GM19395 (cell line): Measurements from ENCODE around the gene IGF1R.
"Not testable (repeated sequence)": the region's sequence is repeated elsewhere in the genome, so short reads cannot be mapped to it uniquely, and the experiment has no call there.

Experiments used
- ATAC-seq: cut with Tn5 transposase; IDR thresholded peaks from one replicate; pipeline ENCODE4 v1.9.1; 2021; ENCODE audit warnings: mild to moderate bottlenecking, moderate library complexity; ENCODE audit not compliant: unreplicated experiment

The IGF1R gene

DNA sequence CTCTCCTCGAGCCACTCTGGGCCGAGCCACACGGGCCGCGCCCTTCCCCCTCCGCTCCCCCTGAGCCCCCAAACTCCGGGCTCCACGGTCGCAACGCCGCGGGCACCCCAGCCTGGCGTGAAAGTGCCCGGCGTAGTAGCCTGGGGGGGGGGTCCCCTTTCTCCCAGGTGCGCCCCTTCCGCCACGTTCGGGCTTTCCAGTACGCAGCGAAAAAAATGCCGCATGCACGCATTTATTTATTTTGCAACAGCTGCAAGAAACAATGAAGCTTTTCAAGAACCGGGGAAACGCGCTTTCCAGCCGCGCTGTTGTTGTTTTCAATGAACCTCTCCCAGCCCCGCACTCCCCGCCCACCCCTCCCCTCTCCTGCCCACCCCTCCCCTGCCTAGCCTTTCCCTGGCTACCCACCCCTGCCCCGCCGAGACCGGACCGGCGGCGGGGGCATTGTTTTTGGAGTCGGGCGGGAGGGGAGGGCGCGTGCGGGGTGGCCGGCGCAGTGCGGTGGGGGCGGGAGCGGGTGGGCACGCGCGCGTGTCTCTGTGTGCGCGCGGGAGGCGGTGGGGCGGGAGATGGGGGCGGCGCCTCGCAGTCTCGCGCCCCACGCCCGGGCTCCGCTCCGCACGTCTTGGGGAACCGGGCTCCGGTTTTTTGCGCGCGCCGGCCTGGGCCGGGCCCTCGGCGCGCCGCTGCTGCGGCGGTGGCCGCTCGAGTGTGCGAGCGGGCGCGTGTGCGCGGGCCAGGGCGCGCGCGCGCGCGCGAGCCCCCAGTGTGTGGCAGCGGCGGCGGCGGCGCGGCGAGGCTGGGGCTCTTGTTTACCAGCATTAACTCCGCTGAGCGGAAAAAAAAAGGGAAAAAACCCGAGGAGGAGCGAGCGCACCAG, at the start of gene IGF1R:
Gene IGF1R, plus strand, starts transcription at position 766 of the 880 bp plus-strand sequence. CDS start 1,043 bp downstream, outside the sequence.
- ATAC-seq, result peak; percentile 70

DNA sequence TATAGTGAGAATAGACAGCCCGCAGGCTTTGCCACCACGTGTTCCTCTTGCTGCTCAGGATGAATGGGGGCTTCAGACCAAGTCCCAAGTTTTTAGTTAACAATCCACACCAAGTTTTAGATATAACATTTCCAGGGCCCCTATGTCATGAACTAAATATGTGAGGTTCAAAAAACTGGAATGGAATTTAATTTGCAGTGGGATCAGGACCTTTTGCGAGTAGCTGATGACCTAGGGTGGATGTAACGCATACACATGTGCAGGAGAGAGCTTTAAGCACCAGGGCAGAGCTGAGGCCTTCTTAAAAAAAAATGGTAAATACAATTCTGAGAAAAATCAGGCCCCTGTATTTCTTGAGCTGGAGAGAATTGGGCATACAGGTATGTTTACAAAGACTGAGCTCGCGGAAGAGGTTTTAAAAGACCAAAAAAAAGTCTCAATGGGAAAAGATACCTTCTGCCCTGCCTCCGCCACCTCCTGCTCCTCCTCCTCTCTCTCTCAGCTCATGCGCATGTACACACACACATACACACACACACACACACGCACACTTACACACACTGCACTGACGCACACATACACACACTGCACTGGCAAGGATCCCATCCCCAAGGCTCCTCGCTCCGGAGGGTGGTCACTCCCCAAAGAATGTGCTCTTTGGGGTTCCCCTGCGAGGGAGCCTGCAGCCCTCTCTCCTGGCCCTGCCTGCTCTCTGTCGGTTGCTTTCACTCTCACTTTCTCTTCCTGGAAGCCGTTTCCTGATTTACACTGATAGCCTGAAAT, 48.2 kb upstream of the IGF1R start:
- peak; percentile 91 for ATAC-seq

DNA sequence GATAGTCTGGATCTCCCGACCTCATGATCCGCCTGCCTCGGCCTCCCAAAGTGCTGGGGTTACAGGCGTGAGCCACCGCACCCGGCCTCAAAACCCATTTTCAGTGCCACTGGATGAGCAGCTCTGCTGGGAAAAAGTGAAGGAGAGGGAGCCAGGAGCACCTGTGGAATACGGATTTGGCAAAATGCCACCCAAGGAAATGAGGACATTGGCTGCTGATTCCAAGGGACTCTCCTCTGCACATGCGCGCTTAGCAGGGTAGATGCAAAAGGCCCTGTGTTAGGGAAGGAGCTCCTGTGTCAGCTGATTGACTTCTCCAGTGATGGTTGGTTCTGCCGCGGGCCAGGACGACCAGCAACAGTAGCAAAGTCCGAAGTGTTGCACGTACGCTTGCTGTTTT, 43.4 kb upstream of the IGF1R start:
- no peak for ATAC-seq

DNA sequence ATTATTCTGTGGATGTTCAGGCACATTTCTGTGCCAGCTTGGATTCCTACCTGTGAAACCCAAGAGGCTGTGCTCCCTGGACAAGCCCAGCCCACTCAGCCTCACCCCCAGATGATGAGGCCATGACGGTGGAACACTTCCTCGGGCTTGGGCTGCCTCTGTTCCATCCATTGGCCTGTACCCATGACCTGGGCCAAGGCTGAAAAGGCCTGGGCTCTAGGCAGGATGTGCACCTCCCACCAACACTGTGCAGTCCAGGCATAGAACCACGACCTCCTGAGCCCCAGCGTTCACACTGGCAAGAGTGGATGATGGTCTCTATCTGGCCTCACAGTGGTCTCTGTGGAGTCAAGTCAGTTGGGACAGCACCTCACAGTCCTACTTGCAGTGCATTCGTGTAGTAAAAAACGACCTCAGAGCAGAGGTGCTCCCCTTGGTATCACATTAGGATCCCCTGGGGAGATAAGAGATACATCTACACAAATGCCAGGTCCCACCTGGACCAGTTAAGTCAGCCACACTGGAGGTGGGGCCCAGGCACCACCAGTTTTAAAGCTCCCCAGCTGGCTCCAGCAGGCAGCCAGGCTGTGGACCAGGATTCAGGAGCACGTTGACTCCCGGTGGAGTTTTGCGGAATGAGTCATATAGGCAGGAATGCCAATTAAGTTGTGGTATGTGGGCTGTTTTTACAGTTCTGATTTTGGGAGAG, 39.0 kb upstream of the IGF1R start:
- ATAC-seq, result no peak

DNA sequence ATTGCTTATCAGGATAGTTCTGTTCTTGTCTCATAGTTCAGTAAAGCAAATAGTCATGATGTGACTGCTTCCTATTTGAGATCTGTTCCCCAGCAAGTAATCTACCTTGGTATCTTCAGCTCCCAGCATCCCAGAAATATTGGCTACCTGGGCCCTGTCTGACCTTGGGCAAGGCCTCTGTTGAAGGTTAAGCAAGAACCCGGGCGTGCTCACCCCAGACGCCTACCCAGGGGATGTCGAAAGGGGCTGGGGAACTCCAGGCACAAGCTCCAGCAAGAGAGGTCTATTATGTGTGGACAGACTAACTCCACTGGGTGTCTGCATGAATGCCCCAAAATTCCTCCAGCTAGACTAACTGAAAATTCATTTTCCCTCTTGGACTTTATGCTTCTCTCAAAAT, 37.3 kb upstream of the IGF1R start:
- ATAC-seq, result no peak

DNA sequence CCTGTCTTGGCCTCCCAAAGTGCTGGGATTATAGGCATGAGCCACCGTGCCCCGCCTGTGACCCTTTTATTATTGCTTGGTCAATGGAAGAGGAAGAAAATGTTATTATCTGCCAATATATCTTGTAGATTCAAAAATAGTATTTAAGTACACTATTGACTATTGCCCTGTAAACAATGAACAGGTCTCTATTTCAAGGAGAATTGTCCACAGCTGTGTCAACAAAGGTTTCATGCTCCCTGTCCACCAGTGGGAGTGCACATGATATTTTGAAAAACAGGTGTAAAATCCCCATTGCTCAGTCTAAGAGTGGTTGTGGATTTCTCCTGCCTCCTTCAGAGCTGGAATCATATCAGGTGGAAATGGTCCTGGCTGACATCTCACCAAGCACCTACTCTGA, 36.5 kb upstream of the IGF1R start:
- ATAC-seq, result no peak

DNA sequence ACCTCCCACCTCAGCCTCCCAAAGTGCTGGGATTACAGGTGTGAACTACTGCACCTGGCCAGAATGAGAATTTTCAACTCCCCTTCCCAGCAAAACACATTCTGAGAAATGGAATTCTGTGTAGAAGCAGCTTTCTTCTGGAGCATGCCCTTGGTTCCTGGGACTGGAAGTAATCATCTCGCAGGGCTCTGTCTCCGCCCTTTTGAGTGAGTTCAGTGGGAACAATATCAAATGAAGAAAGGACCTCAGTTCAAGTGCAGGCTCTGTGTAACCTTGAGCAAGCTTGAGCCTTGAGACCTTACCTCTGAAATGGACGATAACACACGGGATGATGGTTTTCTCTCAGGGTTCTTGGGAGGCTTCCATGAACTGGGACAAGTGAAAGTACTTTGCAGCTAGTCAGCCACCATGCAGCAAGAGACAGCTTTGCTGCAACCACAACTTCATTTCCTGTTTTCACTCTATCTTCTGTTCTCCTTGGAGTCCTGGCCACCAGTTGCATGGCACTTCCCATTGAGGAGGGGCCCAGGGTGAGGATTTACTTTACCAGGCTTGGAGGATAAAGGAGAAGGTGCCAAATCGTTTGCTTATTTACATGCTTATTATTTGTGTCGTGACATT, 35.7 kb upstream of the IGF1R start:
- no peak for ATAC-seq

DNA sequence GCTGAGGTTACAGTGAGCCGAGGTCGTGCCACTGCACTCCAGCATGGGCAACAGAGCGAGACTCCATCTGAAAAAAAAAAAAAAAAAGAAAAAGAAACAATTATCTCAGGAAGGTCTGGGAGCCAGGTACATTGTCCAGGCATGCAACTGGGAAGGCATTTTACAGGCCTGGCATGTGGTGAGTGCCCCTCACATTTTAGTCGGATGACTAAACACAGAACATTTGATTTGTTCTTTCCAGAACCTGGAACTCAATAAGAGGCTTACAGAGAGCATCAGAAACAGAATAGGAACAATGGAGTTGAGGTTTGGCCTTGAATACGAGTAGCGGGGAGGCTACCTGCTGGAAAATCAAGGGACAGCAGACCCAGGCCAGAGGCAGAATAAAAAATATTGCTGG, 33.7 kb upstream of the IGF1R start:
- no peak for ATAC-seq

DNA sequence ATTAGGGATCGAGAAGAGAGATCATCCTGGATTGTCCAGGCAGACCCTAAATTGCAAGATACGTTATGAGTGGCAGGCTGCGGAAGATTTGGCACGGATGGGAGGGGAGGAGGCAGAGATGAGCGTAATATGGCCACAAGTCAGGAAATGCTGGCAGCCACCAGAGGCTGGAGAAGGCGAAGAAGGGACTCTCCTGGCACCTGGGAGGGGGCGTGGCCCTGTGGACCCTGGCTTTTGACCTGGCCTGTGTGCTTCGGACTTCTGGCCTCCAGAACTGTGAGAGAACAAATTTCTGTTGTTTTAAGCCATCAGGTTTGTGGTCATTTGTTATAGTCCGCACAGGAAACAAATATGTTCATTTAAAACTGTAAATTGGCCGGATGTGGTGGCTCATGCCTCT, 31.9 kb upstream of the IGF1R start:
- no peak for ATAC-seq

DNA sequence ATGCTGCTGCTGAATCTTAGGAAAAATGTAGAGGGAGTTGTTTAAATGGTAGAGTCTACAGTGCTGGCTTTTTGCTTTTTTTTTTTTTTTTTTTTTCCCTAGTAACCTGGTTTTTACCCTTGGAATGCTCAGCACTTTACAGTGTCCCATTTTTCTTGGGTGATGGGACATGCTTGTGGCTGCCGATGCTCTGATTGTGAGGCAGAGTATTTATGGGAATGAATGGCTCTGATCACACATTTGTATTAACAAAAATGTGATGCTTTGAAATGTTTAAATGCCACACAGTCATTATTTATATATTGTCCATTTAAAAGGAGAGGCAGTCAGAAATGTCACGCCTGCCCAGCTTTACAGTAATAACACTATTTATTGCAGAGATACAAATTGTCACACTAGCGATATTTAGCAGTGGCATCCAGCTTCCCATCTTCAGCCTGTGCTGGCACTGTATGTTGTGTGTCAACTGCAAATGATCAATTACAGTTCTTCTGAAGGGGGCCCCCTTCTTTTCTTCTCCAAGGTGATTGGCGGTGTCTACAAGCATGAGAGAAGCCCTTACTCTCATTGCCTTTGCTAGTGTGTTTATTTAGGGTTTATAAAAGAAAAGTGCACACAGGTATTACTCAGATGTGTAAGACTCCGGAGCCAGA, 30.9 kb upstream of the IGF1R start:
- no peak for ATAC-seq

DNA sequence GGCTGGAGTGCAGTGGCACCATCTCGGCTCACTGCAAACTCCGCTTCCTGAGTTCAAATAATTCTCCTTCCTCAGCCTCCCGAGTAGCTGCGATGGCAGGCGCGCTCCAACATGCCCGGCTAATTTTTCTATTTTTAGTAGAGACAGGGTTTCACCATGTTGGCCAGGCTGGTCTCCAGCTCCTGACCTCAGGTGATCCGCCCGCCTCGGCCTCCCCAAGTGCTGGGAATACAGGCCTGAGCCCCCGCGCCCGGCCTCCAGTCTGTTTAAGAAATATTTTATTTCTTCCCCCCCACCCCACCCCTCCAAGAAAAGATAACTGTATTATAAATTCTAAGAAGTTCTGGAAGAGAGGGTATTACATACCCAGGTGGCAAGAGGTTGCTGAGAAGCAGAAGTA, 29.8 kb upstream of the IGF1R start:
- ATAC-seq, result not testable (repeated sequence)

DNA sequence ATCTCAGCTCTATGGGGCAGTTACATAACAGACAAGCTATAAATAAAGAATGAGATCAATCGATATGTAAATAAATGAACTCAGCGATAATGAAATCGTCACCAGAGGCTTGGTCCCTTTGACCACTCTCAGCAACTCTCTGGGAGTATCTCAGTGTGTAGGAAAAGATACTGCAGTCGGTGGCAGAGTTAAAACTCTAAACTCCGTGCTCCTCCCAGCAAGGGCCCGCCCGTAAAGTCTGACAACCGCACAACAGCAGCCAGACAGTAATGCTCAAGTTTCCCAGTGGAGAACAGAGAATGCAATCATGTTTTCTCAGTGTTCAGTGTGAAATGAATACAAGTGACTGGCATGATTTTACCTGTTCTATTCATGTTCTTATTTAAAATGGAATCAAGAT, 28.3 kb upstream of the IGF1R start:
- ATAC-seq, result no peak

DNA sequence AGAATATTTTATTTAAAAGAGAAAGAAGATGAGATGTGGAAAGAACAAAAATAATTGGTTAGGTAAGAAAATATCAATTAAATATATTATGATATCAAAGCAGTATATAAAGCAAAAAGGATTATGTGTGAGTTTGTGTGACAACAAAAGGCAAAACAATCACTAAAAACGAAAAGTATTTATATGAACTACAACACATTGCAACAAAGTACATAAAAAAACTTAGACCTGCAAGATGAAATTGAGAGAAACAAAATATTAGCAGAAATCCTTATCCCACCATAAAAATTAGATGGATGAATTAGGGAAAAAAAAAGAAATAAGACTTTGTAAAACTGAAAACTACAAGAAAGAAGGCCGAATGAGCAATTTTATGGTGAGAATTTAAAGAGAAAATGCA, 27.3 kb upstream of the IGF1R start:
- no peak for ATAC-seq

DNA sequence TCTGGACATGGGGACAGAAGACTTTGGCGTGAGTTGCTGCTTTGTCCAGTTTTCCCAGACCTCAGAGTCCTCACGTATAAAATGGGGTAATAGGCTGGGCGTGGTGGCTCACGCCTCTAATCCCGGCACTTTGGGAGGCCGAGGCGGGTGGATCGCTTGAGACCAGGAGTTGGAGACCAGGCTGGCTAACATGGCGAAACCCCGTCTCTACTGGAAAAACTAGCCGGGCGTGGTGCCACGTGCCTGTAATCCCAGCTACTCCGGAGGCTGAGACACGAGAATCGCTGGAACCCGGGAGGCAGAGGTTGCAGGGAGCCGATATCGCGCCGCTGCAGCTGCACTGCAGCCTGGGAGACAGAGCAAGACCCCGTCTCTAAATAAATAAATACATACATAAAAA, 22.7 kb upstream of the IGF1R start:
- no peak for ATAC-seq

DNA sequence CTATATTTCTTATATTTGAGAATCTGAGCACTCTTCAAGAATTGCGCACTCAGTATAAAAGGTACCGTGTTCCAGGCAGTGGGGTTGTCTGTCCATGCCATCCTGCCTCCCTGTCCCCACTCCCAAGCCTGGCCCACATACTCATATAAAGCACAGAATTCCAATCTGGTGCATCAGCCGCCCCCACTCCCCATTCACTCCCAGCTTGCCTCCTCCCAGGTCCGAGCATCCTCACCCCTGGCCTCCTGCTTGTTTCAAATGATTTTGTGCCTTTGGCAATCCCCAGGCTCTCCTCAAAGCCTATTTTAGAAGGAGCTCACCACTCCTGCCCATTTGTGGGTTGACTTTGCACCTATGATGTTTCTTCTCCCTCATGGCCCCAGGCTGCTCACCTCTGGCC, 22.2 kb upstream of the IGF1R start:
- no peak for ATAC-seq

DNA sequence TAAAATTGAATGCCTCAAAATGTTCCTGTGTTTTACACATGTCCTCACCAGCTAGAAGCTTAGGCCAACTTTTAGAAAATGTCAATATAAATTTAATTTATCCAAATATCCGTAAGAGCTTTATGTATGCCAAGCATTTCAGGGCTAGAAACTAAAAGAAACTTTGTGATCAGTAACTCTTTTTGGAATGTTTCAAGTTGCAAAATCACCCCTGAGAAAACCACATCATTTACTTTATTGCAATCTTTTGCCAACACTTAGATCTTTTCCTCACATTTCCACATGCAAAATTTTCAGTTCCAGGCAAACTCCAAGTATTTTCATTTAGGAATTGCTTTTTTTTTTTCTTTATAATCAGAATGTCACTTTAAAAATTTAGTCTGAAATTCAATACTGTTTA, 20.1 kb upstream of the IGF1R start:
- no peak for ATAC-seq

DNA sequence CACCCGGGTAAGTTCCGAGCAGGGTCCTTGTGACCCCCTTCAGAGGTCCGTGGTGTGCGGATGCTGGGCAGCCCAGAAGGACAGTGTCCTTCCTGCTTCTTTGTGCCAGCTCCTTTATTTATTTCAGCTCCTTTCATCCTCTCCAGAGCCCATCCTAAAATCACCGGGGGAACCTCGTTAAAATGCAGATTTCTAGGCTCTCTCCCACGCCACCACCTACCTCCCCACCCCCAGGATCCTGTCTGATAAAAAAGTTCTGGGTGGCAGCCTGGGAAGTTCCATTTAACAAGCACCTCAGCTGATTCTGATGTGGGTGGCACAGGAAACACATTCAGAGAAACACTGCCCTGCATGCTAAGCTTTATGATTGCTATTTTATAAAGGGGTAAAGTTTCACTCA, 12.5 kb upstream of the IGF1R start:
- no peak for ATAC-seq

DNA sequence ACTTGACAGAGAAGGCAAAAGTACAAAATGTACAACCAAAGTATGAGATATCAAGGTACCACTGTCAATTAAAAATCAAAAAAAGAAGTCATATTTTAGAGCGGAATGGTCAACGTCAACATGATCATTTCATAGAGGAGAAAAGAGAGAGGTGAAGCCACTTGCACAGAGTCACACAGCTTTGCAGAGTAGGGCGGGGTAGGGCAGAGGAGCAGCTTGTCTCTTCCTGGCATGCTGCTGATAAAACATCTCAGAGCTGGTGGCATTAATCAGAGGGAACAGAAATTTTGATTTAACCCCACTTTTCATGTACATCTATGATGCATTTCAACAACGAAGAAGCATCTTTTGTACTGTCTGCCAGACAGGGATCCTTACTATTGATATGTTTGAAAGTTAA, 5.2 kb upstream of the IGF1R start:
- ATAC-seq, result no peak

DNA sequence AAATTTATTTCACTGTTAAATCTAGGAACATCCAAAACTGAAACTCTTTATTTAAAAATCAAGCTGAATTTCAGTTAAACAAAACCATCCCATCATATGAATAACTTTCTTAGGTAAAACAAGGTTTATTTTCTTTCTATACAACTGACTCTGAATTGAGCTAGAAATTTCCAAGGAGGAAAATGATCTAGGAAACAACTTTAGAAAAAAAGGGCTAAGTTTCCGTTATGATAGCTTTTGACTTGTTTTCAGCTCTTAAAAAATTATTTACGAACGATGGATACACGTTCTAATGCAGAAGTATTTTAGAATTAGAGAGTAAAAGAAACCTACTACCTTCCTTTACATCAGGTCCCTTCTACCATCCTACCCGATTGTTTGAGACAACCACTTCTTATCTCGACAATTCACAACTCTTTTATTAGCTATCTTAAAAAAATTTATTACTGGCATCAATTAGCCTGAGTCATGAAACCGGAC, 1.8 kb upstream of the IGF1R start:
- ATAC-seq, result no peak

DNA sequence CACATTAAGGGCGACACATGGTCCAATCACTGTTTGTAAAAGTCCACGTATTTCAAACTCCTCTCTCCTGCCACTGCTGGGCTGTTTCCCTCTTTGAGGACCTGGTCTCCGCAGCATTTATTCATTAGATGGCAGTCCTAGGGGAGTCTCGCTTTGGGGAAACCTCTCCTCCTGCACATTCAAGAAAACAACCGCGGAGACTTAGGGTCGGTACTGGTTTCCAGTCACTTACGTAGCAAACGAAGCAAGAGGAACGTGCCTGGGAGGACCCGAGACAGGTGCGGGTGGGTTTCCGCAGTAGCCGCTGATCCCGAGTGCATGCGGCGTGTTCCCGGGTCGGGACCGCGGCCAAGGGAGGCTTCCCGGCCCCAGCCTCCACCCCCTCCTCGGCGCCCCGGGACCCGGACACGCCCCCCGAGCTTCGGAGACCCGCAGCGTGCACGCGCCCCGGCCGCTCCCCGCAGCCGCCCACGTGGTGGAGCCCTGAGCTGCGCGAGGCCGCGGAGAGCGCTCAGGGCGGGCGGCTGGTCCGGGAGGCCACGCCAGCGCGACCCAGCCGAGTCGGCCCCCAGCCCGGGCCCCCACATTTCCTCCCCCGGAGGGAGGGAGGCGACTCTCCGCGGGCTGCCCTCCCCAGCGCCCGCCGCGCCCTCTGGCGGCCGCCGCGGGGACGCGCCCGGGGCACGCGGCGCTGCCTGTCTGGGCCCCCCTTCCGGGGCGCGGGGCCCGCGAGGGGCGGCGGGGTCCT, 1.1 kb upstream of the IGF1R start:
- peak; percentile 52 for ATAC-seq
